Eye (tissue), 1 donor: ENCODE measurements around the gene CROCC.
"Not testable (repeated sequence)": the region's sequence is repeated elsewhere in the genome, so short reads cannot be mapped to it uniquely, and the experiment has no call there.

Experiments used
- DNase-seq: peaks from one replicate; pipeline ENCODE4 v3.0.0-alpha.2; 2015

The CROCC gene

DNA sequence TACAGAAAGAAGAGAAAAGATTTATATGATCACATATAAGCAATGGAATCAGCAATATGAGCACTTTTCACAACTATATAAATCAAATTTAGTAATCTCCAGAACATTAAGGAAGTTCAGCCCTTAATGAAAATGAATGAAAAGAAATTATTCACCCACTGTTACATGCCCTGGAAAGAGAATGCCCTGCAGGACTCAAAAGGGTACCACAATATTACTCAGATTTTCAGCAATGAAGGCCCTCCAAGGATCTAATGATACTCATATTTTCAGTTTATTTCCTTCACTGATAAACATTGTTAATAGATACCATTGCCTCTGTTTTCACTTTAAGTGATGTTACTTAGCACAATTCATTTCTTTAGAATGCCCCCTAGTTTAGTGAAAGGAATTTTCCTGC is 23.4 kb upstream of the CROCC start:
- not testable (repeated sequence) for DNase-seq

DNA sequence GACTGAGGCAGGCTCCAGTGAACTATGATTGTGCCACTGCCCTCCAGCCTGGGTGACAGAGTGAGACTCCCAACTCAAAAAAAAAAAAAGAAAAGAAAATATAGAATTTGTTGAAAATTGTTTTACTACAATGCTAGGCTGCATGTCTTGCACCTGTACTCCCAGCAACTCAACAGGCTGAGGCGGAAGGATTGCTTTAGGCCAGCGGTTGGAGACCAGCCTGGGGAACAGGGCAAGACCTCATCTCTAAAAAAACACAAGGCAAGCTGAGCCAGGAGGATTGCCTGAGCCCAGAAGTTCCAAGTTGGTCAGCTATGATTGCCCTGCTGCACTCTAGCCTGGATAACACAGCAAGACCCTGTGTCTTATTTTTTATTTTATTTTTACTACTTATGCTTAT is 22.7 kb upstream of the CROCC start:
- not testable (repeated sequence) for DNase-seq

DNA sequence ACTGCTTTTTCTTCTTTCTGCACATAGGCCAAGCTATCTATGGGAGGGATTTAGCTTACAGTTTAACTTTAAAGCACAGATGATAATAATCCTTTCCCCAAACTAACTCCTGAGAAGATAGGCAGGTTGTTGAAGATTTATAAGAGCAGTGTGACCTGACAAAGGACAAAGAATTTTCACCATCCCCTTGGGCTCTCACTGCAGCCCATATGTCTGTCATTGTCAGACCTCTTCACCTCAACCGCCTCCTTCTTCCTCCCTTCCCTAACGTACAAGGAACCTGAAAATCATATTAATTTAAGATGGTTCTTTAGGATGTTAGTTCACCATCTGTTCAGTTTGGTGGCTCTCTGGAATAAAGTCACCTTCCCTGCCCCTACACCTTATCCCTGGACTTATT is 21.0 kb upstream of the CROCC start:
- DNase-seq = peak; percentile 72

DNA sequence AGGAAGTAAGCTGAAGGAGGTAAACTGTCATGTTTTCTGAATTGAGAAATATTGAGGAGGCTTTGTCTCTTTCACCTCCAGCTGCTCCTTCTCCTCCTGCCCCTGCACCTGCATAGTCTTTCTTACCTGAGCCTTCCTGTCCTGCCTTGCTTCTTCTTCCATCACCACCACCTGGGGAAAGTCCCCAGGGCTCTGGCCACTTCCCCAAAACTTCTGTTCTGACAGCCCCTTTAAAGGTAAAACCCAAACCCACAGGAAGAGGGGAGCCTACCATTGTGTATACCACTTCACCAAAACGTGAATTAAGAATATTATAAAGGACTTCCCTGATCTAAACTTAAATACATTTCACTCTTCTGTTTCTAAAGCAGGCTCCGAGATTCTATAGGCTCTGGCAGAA is 20.4 kb upstream of the CROCC start:
- not testable (repeated sequence) for DNase-seq

DNA sequence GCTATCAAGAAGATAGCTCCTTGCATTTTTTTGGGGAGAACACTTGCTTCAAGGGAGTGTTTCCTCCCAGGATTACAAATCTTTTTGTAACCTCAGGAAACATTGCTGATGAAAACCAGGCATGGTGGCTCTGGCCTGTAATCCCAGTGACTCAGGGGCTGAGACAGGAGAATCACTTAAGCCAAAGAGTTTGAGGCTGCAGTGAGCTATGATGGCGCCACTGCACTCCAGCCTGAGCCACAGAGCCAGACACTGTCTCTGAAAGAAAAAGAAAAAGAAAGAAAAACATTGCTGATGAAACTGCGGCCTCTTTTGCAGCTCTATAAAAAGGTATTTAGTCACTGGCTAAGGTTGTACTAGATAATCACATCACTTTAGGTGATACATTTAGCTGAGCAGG is 18.7 kb upstream of the CROCC start:
- DNase-seq = no peak

DNA sequence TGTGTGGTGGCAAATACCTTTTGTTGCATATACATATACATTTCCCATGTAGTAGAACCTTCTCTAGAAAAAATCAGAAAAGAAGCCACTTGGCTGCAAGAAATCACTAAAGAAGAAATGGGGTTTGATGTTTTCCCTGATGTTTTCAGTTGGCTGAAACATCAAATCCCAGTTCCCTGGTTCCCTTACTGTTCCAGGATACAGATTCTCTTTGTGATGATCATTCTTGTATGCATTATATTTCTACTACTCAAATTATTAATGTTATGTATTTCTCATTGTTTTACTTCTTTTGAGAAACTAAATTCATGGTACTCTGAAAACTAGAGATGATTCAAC is 18.3 kb upstream of the CROCC start:
- no peak for DNase-seq

DNA sequence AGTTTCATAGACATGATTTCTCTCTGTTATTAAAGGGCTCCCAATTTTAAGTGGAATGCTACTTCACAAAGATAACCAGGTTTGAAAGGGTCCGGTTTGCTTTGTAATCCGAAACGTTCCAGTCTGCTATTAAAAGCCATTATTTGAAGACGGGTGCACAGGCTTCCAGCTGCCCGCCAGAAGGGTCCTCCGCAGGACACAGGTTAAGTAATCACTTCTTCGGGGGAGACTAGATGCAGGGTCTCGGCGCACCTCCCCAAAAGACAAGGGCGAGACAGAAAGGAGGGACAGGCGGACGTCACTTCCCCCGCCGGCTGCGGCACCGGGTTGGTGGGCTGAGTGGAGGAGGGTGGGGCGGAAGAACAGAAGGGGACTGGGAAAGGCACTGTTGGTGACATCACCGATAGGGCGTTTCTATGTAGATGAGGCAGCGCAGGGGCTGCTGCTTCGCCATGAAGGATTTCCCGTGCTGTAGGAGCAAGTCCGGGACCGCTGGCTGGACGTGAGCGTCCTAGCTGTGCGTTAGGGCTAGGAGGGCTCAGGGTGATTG is 17.1 kb upstream of the CROCC start:
- peak; percentile 100 for DNase-seq

DNA sequence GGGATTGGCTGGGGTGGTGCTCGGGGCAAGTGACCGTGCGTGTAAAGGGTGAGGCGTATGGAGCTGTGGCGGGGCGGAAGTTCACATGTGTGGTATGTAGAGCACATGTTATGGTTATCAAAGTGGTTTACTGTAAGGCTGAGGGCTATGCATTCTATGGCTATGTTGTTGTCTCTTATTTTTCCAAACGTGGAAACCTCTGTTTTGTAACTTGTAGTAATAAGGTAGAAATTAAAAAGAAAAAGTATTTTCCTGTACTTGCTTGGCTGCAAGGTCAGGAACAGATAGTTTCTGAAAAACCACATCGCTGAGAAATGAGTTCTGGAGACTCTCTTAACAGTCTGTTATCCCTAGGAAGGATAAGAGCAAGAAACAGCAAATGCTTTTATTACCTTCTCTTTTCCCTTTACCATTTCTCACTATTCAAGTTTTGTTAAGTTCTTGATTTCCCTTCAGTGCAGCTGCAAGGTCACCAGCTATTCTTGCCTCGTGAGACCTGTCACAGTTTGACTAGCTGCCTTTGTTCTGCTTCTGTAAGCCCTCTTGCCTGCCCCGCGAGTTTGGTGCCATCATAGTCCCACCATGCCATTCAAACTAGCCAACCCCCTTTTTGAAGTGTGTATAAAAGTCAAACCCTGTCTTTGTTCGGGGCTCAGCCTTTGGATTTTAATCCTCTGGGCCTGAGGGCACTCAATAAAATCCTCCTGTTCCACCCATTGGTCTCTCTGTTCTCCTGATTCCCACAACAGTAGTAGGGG is 16.4 kb upstream of the CROCC start:
- peak; percentile 94 for DNase-seq

DNA sequence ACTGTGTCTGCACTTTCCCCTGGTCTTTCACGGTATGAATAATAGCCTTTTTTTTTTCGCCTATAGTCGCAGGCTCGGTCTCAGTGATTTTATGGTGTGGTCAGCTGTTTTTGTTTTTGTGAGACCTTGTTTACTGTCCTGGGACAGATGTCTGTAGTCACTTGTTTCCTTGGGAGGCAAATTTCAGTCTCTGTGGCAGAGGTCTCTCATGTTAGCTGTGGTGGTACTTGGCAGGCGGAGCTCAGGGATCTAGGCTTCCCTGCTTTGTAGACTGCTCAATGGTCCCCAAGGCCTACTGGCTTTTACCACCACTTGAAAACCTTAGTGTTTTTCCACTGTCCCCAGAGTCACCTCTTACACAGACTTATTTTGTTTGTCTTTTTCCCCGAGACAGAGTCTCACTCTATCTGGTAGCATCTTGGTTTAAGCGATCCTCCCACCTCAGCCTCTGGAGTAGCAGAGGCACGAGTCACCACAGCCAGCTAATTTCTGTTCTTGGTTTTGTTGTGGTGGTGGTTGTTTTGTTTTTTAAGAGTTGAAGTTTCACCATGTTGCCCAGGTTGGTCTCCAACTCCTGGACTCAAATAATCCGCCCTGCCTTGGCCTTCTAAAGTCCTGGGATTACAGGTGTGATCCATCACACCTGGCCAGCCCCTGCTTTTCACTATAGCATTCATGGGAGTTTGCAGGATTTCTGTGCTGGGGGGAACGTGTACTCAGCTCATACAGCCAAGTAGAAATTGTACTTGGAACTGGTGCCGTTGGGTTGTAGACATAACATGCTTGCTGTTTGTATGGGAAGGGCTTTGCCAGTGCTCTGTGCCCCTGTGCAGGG is 15.6 kb upstream of the CROCC start:
- DNase-seq = peak; percentile 57

DNA sequence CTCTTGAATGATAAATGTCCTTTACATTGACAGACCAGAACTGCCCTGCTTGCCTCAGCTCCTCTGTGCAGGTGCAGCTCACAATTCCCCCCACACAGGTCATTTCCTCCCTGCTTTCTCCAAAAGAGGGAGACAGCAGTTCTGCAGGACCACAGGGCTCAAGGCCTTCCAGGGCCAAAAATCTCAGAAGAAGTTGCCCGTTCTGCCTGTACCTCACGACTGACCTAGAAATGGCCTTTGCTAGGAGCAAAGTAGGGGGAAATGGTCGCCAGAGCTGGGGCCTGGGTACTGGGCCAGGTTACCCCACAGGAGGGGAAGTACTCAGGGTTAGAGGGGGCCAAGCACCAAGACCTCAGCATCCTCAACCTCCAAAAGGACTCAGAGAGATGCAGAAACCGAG is 14.9 kb upstream of the CROCC start:
- DNase-seq = no peak

DNA sequence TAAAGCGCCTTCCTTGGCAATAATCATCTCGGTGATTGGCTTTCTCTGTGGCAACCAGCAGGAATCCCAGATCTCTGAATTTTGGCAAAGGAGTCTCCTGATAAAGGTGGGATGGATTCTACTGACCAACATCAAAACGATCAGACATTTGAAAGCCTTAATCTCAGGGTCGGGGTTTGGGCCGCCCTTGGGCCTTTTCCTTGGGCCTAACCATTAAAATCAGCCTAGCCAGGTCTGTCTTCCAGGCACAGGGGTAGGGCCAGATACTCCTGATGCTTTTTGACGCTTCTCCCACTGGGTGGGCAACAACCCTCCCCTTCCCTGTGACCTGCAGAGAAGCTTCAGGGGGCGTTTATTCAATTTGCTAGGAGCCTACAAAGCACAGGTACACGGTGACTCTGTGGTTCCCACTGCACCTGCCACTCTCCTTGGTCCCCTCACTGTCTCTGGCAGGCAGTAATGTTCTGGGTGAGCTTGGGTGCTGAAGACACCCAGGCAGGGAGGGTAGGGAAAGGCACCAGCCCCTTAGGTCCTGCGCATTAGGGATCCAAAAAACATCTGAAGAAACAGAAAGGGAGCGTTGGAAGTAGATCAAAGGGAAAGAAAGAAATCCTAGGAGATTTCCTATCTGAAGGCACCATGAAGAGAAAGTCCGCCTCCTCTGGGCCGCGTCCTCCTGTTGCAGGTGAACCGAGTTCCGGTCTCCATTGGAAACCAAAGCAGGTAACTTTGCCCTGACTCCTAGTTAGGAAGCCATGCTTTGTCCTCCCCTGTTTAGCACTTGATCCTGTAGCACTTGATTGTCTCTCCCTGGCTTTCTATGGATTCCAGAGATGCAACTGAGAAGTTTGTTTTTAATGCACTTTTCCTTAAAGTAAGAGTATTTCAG is 13.6 kb upstream of the CROCC start:
- DNase-seq = no peak

DNA sequence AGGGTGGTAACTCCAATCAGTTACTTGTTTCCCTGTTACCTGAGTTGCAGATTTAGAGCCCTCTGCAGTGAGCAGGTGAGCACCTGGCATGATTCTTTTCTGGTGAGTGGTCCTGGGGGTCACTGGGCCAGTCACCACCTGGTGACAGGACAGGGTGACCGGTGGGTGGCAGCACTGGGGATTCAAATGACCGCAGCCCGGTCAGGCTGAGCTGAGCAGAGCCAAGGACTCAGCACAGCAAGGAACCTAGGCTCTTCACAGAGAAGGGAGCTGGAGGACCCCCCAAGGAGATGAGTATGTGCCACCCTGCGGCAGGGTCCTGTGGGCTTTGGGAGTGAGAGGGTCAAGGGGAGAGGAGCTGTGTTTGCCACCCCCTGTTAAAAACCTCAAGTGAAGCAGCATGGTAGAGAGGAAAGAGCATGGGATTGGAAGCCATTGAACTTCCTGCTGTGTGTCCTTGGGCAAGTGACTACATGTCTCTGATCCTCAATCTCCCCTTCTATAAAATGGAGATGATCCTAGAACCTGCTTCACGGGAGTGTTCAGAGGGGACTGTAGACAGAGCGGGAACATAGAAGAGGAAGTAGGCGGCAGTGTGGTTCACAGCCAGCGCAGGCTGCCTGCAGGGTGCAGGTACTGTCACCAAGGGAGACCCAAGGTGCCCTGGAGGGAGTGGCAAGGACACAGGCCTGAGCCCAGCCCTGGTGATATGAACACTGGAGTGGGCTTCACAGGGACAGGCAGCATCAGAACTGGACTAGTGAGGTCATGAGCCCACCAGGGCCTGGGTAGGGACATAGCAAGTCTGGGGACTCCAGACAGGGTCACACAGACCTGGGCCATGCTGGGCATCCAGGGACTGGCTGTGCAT is 9.6 kb upstream of the CROCC start:
- peak; percentile 28 for DNase-seq

DNA sequence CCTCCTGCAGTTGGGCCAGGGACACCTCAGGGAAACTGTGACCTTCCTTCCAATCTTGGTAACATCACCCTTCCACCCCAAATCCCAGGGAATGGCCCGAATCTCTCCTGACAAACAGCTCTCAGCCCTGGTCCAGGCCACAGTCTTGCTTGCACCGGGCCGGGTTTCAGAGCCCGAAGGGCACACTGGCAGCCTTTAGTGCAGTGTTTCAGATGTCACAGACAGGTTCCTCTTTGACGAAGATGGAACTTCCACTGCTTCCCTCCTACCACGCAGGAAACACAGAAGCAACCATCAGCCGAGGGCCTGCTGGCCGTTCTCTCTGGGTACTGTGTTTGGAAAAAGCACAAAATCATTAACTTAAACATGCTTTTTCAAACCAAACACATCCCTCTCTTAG is 9.0 kb upstream of the CROCC start:
- DNase-seq = not testable (repeated sequence)

DNA sequence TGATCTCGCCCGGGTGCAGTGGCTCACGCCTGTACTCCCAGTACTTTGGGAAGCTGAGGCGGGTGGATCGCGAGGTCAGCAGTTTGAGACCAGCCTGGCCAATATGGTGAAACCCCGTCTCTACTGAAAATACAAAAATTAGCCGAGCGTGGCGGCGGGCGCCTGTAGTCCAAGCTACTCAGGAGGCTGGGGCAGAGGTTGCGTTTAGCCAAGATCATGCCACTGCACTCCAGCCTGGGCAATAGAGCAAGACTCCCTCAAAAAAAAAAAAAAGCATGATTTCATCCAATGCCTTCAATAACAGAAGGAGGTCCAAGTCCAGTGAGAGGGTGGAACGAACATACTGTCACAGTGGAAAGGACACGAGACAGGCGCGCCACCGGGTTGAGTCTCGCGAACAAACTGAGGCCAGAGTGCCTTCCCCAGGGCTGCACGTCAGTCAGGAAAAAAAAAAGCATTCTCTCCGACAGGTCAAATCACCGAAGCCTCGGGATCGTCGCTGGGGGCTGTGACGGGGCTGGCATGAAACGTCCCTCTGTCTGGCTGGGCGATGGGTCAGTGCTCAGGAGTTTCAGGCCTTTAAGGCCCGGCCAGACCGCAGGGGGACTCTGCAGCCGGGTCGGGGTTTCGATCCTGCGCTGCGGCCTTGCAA is 8.4 kb upstream of the CROCC start:
- peak; percentile 29 for DNase-seq

DNA sequence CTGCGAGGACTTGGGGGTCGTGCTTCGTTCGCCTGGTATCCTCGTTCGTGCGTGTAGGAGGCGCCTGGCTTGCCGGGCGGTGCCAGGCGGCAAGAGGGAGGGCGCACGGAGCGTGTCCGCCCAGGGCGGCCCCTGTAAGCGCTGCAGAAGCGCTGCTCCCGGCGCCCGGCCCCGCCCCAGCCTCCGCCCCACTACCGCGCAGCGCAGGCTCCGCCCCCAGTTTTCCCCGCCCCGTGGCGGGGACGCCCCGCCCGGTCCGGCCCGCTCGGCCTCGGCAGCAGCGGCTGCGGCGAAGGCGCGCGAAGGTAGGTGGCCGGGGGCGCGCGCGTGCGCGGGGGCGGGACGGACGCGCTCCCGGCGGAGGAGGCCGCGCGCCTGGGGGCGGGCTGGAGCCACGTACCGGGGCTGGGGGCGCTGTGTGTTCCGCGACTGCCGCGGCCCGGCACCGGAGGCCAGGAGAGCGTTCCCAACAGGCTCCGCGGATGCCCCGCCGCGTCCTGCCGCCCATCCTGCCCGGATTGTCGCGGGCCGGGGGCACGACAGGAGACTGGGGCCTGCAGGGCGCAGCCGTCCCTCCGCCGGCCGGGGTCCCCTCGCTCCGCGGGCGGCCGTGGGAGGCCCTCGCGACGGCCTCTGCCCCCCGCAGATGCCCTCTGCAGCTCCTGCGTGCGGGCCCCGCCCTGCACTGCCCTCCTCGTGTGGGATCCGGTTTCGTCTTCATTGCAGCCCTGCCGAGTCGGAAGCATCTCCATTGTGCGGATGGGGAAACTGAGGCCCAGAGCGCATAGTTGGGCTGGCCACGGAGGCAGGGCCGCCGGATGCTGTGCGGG is 7.7 kb upstream of the CROCC start:
- peak; percentile 99 for DNase-seq

DNA sequence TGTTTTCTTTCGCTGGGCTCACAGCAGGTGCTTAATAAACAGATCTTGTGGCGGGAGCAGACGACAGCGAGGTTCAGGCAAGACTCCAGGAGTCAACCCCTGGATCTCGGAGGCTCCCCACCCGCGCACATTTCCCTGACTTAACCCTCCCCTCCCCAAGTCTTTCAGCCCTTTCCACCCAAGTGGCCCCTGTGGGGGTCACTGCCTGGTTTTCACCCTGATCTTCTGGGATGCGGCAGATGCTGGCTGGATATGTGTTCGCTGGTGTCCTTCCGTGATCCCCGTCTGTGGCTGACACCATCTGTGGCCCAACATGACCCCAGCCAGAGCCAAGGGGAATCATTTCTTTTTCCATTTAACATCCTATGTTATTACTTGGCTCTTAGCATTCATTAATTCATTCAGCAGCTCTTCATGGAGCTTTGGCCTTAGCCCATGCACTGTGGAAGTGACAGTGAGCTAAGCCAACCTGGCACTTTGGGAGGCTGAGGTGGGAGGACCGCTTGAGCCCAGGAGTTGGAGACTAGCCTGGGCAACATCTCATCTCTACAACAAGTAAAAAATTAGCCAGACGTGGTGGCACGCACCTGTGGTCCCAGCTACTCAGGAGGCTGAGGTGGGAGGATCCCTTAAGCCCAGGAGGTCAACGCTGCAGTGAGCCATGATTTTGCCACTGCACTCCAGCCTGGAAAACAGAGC is 6.7 kb upstream of the CROCC start:
- peak; percentile 72 for DNase-seq

DNA sequence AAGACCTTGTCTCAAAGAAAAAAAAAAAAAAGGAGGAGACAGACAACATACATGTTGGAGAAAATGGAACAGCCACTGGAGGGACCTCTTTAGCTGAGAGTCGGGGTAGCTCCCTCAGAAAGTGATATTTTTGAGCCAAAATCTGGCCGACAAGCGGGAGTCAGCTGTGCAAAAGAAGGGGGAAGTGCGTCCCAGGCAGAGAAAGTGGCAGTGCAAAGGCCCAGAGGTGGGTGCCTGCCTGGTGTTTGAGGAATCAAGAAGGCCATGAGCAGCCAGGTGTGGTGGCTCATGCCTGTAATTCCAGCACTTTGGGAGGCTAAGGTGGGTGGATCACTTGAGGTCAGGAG is 6.1 kb upstream of the CROCC start:
- peak; percentile 67 for DNase-seq

DNA sequence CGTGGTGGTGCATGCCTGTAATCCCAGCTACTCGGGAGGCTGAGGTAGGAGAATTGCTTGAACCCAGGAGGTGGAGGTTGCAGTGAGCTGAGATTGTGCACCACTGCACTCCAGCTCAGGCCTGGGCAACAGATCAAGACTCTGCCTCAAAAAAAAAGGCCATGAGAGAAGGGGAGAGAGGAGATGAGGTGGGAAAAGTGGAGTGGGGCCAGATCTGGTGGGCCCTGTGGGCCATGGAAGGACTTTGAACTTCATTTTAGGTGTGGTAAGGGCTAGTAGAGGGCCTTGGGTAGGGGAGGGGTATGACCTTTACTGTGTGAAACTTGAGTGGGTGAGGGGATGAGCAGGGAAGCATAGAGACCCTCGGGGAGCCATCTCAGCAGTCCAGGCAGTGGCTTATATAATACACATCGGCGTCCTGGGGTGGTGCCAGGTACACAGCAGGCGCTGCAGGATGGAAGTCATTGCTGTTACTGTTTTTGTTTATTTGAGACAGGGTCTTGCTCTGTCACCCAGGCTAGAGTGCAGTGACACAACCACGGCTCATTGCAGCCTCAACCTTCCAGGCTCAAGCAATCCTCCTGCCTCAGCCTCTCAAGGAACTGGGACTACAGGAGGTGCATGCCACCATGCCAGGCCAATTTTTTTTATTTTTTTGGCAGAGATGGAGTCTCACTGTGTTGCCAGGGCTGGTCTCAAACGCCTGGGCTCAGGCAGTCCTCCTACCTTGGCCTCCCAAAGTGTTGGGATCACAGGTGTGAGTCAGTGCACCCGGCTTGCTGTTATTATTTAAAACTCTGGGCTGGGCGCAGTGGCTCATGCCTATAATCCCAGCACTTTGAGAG is 5.5 kb upstream of the CROCC start:
- DNase-seq = not testable (repeated sequence)

DNA sequence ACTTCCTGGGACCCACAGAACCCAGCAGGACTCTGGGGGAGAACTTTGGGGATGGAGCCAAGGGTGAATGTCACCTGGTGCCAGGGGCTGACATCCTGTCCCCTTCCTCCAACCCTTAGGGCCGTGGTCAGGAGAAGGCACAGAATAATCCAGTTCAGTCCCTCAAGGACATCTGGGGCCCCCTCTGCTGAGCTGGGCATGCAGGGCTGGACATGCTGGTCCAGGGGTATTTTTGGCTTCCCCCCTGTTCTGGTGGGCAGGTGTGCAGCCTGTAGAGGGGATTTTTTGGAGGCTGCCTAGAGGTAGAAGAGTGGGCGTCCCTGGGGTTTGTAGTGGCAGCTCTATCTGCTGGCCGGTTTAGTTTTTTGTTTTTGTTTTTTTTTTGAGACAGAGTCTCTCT is 3.4 kb upstream of the CROCC start:
- DNase-seq = no peak
